ENCODE measurements around the gene ZBTB5. TPM values are rescaled to one million over a fixed set of nuclear protein-coding genes. Genes with fewer than 3 reads are reported as not detected.

ZBTB5 gene
- total and polyA plus RNA-seq, 2 of the 13 experiments (the other 11 are each of a cell fraction or from before 2014, with no cell fraction given) = 12.5 to 20.5 TPM

GRCh38 chr9:37466037-37466709 is 923 bp upstream of the ZBTB5 start (continued):
- TF ChIP-seq, protein P1, sequence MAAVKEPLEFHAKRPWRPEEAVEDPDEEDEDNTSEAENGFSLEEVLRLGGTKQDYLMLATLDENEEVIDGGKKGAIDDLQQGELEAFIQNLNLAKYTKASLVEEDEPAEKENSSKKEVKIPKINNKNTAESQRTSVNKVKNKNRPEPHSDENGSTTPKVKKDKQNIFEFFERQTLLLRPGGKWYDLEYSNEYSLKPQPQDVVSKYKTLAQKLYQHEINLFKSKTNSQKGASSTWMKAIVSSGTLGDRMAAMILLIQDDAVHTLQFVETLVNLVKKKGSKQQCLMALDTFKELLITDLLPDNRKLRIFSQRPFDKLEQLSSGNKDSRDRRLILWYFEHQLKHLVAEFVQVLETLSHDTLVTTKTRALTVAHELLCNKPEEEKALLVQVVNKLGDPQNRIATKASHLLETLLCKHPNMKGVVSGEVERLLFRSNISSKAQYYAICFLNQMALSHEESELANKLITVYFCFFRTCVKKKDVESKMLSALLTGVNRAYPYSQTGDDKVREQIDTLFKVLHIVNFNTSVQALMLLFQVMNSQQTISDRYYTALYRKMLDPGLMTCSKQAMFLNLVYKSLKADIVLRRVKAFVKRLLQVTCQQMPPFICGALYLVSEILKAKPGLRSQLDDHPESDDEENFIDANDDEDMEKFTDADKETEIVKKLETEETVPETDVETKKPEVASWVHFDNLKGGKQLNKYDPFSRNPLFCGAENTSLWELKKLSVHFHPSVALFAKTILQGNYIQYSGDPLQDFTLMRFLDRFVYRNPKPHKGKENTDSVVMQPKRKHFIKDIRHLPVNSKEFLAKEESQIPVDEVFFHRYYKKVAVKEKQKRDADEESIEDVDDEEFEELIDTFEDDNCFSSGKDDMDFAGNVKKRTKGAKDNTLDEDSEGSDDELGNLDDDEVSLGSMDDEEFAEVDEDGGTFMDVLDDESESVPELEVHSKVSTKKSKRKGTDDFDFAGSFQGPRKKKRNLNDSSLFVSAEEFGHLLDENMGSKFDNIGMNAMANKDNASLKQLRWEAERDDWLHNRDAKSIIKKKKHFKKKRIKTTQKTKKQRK (IDR thresholded peaks at IDR 0.05; ENCODE audit: low read length) = no peak
- TF ChIP-seq DDIT3 (CRISPR knock-in tag; IDR thresholded peaks at IDR 0.05) (no peak), GABPB1 (CRISPR knock-in tag; IDR thresholded peaks at IDR 0.05) (peak; percentile 20; the same call in 1 of the 2 replicates), ZNF543 (CRISPR knock-in tag; IDR thresholded peaks at IDR 0.05) (no peak), MBD4 (IDR thresholded peaks at IDR 0.05; ENCODE audit: borderline replicate concordance, low read length) (no peak), KAT7 (CRISPR knock-in tag; IDR thresholded peaks at IDR 0.05; ENCODE audit: borderline replicate concordance) (no peak), ZNF20 (CRISPR knock-in tag; IDR thresholded peaks at IDR 0.05) (no peak), SP4 (CRISPR knock-in tag; IDR thresholded peaks at IDR 0.05) (no peak), POLR2G (IDR thresholded peaks at IDR 0.05; ENCODE audit: low read depth, low read length) (peak; percentile 82), ZNF572 (CRISPR knock-in tag; IDR thresholded peaks at IDR 0.05) (no peak), ZNF788 (CRISPR knock-in tag; IDR thresholded peaks at IDR 0.05; ENCODE audit: borderline replicate concordance) (0 out of 2 replicates have a peak, but pooled peaks have one; percentile 16), HNF4A (CRISPR knock-in tag; IDR thresholded peaks at IDR 0.05) (peak; percentile 39), ZFX (CRISPR knock-in tag; IDR thresholded peaks at IDR 0.05; ENCODE audit: low read depth) (peak; percentile 25; the same call in 1 of the 2 replicates), ATF3 (CRISPR knock-in tag; IDR thresholded peaks at IDR 0.05) (no peak), ZNF660 (CRISPR knock-in tag; IDR thresholded peaks at IDR 0.05; ENCODE audit: borderline replicate concordance, low read depth) (no peak), YY1 (IDR thresholded peaks at IDR 0.05; ENCODE audit: insufficient read depth, insufficient replicate concordance, low read depth, low read length) (no peak), POGZ (CRISPR knock-in tag; IDR thresholded peaks at IDR 0.05) (no peak), EZH2 (conservative IDR thresholded peaks at IDR 0.05; ENCODE audit: low read depth, low read length) (no peak), GFI1 (CRISPR knock-in tag; IDR thresholded peaks at IDR 0.05; ENCODE audit: borderline replicate concordance) (peak; percentile 80), ZNF496 (CRISPR knock-in tag; IDR thresholded peaks at IDR 0.05; ENCODE audit: insufficient replicate concordance) (no peak), ZNF7 (CRISPR knock-in tag; IDR thresholded peaks at IDR 0.05) (no peak), DNMT3B (CRISPR knock-in tag; conservative IDR thresholded peaks at IDR 0.05) (no peak), ZFY (CRISPR knock-in tag; IDR thresholded peaks at IDR 0.05) (peak; percentile 52; the same call in 1 of the 2 replicates), NCOA5 (CRISPR knock-in tag; IDR thresholded peaks at IDR 0.05) (no peak)
- TF ChIP-seq, protein P2, sequence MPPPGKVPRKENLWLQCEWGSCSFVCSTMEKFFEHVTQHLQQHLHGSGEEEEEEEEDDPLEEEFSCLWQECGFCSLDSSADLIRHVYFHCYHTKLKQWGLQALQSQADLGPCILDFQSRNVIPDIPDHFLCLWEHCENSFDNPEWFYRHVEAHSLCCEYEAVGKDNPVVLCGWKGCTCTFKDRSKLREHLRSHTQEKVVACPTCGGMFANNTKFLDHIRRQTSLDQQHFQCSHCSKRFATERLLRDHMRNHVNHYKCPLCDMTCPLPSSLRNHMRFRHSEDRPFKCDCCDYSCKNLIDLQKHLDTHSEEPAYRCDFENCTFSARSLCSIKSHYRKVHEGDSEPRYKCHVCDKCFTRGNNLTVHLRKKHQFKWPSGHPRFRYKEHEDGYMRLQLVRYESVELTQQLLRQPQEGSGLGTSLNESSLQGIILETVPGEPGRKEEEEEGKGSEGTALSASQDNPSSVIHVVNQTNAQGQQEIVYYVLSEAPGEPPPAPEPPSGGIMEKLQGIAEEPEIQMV (CRISPR knock-in tag; IDR thresholded peaks at IDR 0.05; ENCODE audit: low read depth) = no peak; the same call in 1 of the 2 replicates

All from HepG2 (cell line).